BJ (cell line): ENCODE data around the gene SLC13A5. TPM values are rescaled to one million over a fixed set of nuclear protein-coding genes. Genes with fewer than 3 reads are reported as not detected.

Source experiments
- CTCF ChIA-PET: fragments of 350-600 bp; formaldehyde crosslinking; extraction: SDS; loops from one replicate; lab custom pipeline; 2021; ENCODE audit warnings: antibody characterized with exemption, inconsistent platforms; lab: Yijun Ruan, JAX
- POLR2A ChIA-PET: fragments of 300-600 bp; sonication (Branson Sonifier 250); formaldehyde crosslinking; extraction: SDS; loops from one replicate; lab custom pipeline; 2021; ENCODE audit warnings: antibody characterized with exemption; lab: Charles Lee
- DNase-seq: peaks from one replicate; pipeline ENCODE4 v3.0.0-alpha.2; 2011; ENCODE audit warnings: low read depth
- H3K27me3 ChIP-seq: 2 replicates; pipeline ENCODE4 v1.6.0; 2011; ENCODE audit warnings: low read length; ENCODE audit not compliant: control insufficient read depth, insufficient read depth
- H3K36me3 ChIP-seq: 2 replicates; pipeline ENCODE4 v1.5.1; 2011; ENCODE audit warnings: low read length; ENCODE audit not compliant: control insufficient read depth, insufficient read depth
- H3K4me3 ChIP-seq: 2 replicates; pipeline ENCODE4 v1.5.1; 2011; ENCODE audit warnings: low read depth, mild to moderate bottlenecking, control low read depth, low read length
- polyA plus RNA-seq: library from polyadenylated mRNA; depleted of rRNA; stranded (reverse); fragments of >200 nt; gene quantifications from 2 replicates; pipeline ENCODE4 v1.2.3, GENCODE V29; 2011
- TF ChIP-seq, protein P1 (sequence below): IDR thresholded peaks from 2 replicates; pipeline ENCODE4 v1.5.1; 2011; ENCODE audit warnings: low read depth, mild to moderate bottlenecking, control low read depth, inconsistent platforms, low read length, moderate library complexity; ENCODE audit not compliant: insufficient read depth

The SLC13A5 gene
- polyA plus RNA-seq, 1 experiment: not detected

DNA sequence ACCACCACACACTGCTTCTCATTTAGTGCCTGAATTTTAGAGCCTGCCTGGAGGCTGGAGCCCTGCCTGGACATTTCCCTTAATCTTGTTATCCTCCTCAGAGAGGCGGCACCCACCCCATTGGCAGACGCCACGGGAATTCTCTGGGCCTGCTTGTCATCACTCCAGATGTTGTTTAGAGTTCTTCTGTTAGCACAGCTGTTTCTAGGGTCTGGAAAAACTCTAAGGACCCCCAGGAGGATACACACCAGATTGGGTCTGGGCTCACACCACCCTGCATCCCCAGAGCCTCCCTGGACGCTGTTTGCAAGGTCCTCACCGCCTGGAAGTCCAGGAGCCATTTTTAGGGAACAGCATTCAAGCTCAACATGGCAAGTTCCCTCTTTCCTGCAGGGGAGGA lies 42.1 kb upstream of the SLC13A5 start:
- Histone ChIP-seq H3K4me3 (peak overlapping the region; percentile 50), H3K36me3 (peaks cover 6% of the 10 kb centered on the region), H3K27me3 (no peaks in the 10 kb centered on the region)
- ChIA-PET POLR2A (interaction anchor here (0.6 kb wide), 1 partner anchor 8 kb away, joined by 3 read pairs; no protein-coding TSS in a partner anchor), CTCF (interaction anchor here (2.3 kb wide), 1 partner anchor 89 kb away, joined by 9 read pairs; no protein-coding TSS in a partner anchor)
- DNase-seq: peak; percentile 21
- TF ChIP-seq, protein P1, sequence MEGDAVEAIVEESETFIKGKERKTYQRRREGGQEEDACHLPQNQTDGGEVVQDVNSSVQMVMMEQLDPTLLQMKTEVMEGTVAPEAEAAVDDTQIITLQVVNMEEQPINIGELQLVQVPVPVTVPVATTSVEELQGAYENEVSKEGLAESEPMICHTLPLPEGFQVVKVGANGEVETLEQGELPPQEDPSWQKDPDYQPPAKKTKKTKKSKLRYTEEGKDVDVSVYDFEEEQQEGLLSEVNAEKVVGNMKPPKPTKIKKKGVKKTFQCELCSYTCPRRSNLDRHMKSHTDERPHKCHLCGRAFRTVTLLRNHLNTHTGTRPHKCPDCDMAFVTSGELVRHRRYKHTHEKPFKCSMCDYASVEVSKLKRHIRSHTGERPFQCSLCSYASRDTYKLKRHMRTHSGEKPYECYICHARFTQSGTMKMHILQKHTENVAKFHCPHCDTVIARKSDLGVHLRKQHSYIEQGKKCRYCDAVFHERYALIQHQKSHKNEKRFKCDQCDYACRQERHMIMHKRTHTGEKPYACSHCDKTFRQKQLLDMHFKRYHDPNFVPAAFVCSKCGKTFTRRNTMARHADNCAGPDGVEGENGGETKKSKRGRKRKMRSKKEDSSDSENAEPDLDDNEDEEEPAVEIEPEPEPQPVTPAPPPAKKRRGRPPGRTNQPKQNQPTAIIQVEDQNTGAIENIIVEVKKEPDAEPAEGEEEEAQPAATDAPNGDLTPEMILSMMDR: no peak

- no peak for DNase-seq
- ChIA-PET POLR2A (no interaction called here), CTCF (interaction anchor here (1.2 kb wide), 1 partner anchor 33 kb away, joined by 3 read pairs; no protein-coding TSS in a partner anchor)
- Histone ChIP-seq H3K27me3 (no peaks in the 10 kb centered on the region), H3K4me3 (no peak overlapping the region), H3K36me3 (no peaks in the 10 kb centered on the region; the same call in 1 of the 2 replicates)
- TF ChIP-seq, protein P1: no peak
Measured at GRCh38 chr17:6753546-6753945, 40.4 kb upstream of the SLC13A5 start.

GRCh38 chr17:6753006-6753445 lies 39.9 kb upstream of the SLC13A5 start:
- Histone ChIP-seq H3K27me3 (no peaks in the 10 kb centered on the region), H3K36me3 (no peaks in the 10 kb centered on the region), H3K4me3 (0 out of 2 replicates have a peak overlapping the region, but pooled peaks have one; percentile 10)
- TF ChIP-seq, protein P1: no peak
- POLR2A ChIA-PET: no interaction called here
- peak; percentile 68 for DNase-seq
- CTCF ChIA-PET: interaction anchor here (0.5 to 1.2 kb wide), 2 partner anchors 33 to 957 kb away, joined by 3 read pairs; no protein-coding TSS in a partner anchor

DNA sequence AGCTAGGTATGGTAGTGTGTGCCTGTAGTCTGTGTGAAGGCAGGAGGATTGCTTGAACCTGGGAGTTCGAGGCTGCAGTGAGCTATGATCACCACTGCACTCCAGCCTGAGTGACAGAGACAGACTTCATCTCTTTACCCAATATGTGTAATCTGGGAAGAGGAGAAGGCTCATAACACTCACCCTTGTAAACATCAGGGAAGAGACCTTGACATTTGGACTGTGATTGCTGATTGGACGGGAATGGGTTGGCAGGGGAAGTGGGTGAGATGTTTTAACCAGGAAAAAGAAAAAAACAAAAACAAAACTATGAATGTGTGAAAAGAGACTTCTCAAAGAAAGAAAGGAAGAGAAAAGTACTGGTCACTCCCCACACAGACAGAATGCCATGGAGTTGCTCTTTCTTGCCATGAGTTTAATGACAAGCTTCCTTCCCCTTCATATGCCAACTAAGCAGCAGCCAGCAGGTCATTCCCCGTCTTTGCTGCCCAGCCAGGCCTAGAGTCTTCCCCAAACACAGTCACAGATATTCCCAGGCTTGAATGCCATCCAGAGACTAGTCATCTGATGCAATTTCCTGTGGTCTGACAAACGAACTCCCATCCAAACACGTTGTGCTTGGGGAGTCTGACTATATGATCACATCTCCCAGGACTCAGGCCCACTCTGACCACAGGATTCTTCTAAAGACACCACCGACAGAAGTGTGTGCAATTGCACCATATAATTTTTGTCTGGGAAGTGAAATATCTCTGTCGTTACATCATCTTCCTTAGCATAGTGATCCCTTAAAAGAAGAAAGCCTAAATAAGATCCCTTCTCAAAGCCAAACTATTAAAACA lies 39.1 kb upstream of the SLC13A5 start:
- Histone ChIP-seq H3K36me3 (no peaks in the 10 kb centered on the region), H3K27me3 (no peaks in the 10 kb centered on the region), H3K4me3 (no peak overlapping the region)
- peak; percentile 100 for DNase-seq
- CTCF ChIA-PET: interaction anchor here (0.9 to 1.3 kb wide), 4 partner anchors 11 to 264 kb away, joined by 3 to 4 read pairs (median 3); no protein-coding TSS in a partner anchor
- POLR2A ChIA-PET: no interaction called here
- TF ChIP-seq, protein P1: no peak

- no peaks in the 10 kb centered on the region for H3K36me3 ChIP-seq
- H3K4me3 ChIP-seq: no peak overlapping the region
- peaks cover 2% of the 10 kb centered on the region; the same call in 1 of the 2 replicates for H3K27me3 ChIP-seq
- DNase-seq: no peak
- TF ChIP-seq, protein P1: no peak
- ChIA-PET CTCF (interaction anchor here (1.2 to 1.7 kb wide), 5 partner anchors 9 to 145 kb away, joined by 3 to 6 read pairs (median 3); no protein-coding TSS in a partner anchor), POLR2A (no interaction called here)
Measured at GRCh38 chr17:6749519-6749918, 36.4 kb upstream of the SLC13A5 start.
